ES-I3 (cell line): ENCODE measurements around the gene SPG7.
A peak's percentile ranks its signal among the peaks of the same experiment; 100 is the strongest.

Source experiments
- H3K36me3 ChIP-seq: 2 replicates; pipeline ENCODE4 v1.6.1; 2013; ENCODE audit warnings: mild to moderate bottlenecking, low read length, control low read depth, moderate library complexity; ENCODE audit not compliant: insufficient read depth
- H3K4me1 ChIP-seq: 2 replicates; pipeline ENCODE4 v1.6.1; 2013; ENCODE audit warnings: mild to moderate bottlenecking, control low read depth, low read length; ENCODE audit not compliant: insufficient read depth
- H3K9ac ChIP-seq: 2 replicates; pipeline ENCODE4 v1.6.1; 2013; ENCODE audit warnings: low read depth, mild to moderate bottlenecking, low read length, moderate library complexity
- H3K9me3 ChIP-seq: 2 replicates; pipeline ENCODE4 v1.6.1; 2013; ENCODE audit warnings: mild to moderate bottlenecking, low read length, moderate library complexity; ENCODE audit not compliant: control insufficient read depth, insufficient read depth

SPG7 gene

DNA sequence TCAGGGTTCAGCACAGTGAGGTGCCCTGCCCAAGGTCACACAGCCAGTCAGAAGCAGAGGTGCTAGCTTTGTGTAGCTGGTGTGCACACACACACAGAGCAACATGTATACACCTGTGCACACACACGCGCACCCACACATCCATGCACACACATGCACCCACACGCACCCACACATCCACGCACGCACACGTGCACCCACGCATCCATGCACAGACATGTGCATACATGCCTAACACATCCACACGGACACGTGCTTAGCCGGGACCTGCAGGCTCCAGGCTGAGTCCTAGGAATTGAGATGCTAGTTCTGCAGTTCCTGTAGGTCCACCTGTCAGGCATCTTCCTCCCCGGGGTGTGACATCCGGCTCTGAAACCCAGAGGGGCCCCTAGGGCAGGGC lies 92.2 kb downstream of the SPG7 start:
- H3K9ac ChIP-seq = no peak overlapping the region
- no peaks in the 10 kb centered on the region for H3K36me3 ChIP-seq
- peaks cover 9% of the 10 kb centered on the region; the same call in 1 of the 2 replicates for H3K4me1 ChIP-seq
- no peaks in the 10 kb centered on the region for H3K9me3 ChIP-seq

- no peaks in the 10 kb centered on the region for H3K36me3 ChIP-seq
Measured at GRCh38 chr16:89600956-89601355, 92.8 kb downstream of the SPG7 start.

GRCh38 chr16:89601906-89602272 lies 93.7 kb downstream of the SPG7 start:
- Histone ChIP-seq H3K36me3 (no peaks in the 10 kb centered on the region), H3K9ac (no peak overlapping the region), H3K9me3 (no peaks in the 10 kb centered on the region), H3K4me1 (peaks cover 9% of the 10 kb centered on the region; the same call in 1 of the 2 replicates)

More at GRCh38 chr16:89600956-89601355, 92.8 kb downstream of the SPG7 start:
- peaks cover 9% of the 10 kb centered on the region; the same call in 1 of the 2 replicates for H3K4me1 ChIP-seq
- H3K9ac ChIP-seq = no peak overlapping the region
- no peaks in the 10 kb centered on the region for H3K9me3 ChIP-seq

- Histone ChIP-seq H3K9me3 (no peaks in the 10 kb centered on the region), H3K9ac (peak overlapping the region; percentile 18), H3K4me1 (peaks cover 9% of the 10 kb centered on the region; the same call in 1 of the 2 replicates), H3K36me3 (no peaks in the 10 kb centered on the region)
Measured at GRCh38 chr16:89602273-89602951, 94.2 kb downstream of the SPG7 start.

DNA sequence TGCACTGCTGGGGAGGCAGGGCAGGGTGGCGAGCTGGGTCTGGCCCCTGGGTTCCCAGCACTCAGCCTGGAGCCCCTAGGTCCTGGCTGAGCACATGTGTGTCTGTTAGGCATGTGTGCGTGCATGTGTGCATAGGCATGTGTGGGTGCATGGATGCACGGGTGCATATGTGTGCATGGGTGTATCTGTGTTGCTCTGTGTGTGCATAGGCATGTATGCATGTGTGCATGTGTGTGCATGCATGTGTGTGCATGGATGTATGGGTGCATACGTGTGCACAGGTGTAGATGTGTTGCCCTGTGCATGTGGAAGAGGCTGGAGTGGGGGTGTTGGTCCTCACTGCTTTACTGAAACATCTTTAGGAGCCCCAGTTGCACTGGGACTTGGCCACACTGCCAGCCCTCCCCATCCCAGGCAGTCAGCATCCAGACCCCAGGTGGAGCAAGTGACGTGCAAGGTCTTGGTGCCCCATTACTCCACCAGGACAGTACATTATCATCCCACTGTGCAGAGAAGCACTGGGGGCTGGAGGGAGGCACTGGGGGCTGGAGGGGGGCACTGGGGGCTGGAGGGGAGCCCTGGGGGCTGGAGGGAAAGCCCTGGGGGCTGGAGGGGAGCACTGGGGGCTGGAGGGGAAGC lies 94.9 kb downstream of the SPG7 start:
- H3K36me3 ChIP-seq = no peaks in the 10 kb centered on the region
- peaks cover 9% of the 10 kb centered on the region; the same call in 1 of the 2 replicates for H3K4me1 ChIP-seq
- H3K9me3 ChIP-seq = no peaks in the 10 kb centered on the region
- no peak overlapping the region for H3K9ac ChIP-seq

- H3K4me1 ChIP-seq = peaks cover 9% of the 10 kb centered on the region; the same call in 1 of the 2 replicates
- no peaks in the 10 kb centered on the region for H3K36me3 ChIP-seq
- no peak overlapping the region for H3K9ac ChIP-seq
- H3K9me3 ChIP-seq = no peaks in the 10 kb centered on the region
Measured at GRCh38 chr16:89604764-89605163, 96.6 kb downstream of the SPG7 start.

DNA sequence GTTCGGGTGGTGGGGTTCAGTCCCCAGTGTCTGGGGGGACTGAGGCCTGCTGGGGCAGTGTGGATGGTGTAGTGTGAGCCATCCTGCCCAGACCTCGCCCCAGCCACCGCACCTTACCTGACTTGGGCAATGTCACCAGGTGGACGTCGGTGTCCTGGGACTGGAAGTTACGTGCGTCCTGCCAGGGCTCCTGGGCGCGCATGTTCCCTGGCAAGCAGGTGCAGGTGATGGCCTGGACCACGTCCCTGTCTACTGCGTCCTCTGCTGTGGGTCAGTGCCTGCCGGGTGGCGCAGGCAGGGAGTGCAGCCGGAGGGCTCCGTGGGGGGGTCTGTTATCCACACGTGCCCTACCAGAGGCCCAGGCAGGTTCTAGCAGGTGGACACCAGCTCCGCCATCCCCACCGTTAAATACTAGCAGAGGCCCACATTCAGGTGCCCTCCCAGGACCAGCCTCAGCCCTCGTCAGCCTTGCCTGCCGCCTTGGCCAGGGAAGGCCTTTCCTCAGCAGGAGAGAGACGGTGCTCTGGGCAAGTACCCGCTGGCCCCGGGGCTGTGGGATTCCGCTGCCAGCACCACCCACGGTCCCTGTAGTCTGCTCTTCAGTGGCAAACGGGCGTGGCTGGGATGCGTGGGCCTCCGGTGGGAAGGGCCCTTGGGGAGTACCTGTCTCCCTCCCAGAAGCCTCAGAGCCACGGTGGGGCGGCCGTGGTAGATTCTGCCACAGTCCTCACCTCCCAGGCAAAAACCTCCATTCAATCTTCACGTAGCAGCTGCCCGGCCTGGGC lies 97.2 kb downstream of the SPG7 start:
- H3K36me3 ChIP-seq = no peaks in the 10 kb centered on the region
- H3K9ac ChIP-seq = no peak overlapping the region
- H3K4me1 ChIP-seq = peaks cover 9% of the 10 kb centered on the region; the same call in 1 of the 2 replicates
- no peaks in the 10 kb centered on the region for H3K9me3 ChIP-seq

DNA sequence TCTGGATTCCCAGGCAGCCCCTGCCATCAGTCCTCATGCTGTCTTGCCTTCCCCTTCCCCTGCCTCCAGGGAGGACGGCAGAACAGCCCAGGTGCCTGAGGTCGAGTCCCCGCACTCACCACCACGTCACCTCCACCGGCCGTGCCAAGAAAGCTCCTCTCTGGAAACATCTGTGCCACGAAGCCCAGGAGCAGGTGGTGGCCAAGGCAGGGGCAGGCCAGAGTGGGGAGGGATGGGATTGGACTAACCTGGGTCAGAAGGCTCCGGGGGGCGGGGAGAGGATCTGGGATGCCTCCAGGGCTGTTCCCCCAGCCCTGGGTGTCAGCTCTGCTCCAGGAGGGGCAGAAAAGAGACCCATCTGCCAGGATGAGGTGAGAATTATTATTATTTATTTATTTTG lies 97.8 kb downstream of the SPG7 start:
- Histone ChIP-seq H3K4me1 (peaks cover 9% of the 10 kb centered on the region; the same call in 1 of the 2 replicates), H3K9me3 (no peaks in the 10 kb centered on the region), H3K36me3 (no peaks in the 10 kb centered on the region), H3K9ac (no peak overlapping the region)
